Neutrophil (primary cell): ENCODE results near the gene ENO4.

Experiments used
- H3K27ac ChIP-seq: fragments of 200-600 bp; sonication (generic); 2 replicates; pipeline ENCODE4 v1.5.1; 2016; ENCODE audit warnings: mild to moderate bottlenecking, moderate library complexity
- H3K27me3 ChIP-seq: fragments of 200-600 bp; sonication (generic); 2 replicates; pipeline ENCODE4 v1.6.0; 2016; ENCODE audit warnings: mild to moderate bottlenecking
- H3K36me3 ChIP-seq: fragments of 200-600 bp; sonication (generic); 2 replicates; pipeline ENCODE4 v1.5.1; 2017
- H3K4me1 ChIP-seq, 2 experiments: fragments of 200-600 bp in 1 of 2; sonication (generic) in 1 of 2; 1 replicate in 1 of 2; 2 replicates in 1 of 2; pipeline versions ENCODE4 v1.5.1 to v1.6.1; 2013 to 2016; ENCODE audit warnings: low read depth in 1 of 2, low read length in 1 of 2, mild to moderate bottlenecking in 1 of 2, moderate library complexity in 1 of 2; ENCODE audit not compliant: control insufficient read depth in 1 of 2, insufficient read depth in 1 of 2
- H3K4me3 ChIP-seq, 2 experiments: fragments of 200-600 bp in 1 of 2; sonication (generic) in 1 of 2; 1 replicate in 1 of 2; 2 replicates in 1 of 2; pipeline ENCODE4 v1.5.1; 2013 to 2016; ENCODE audit warnings: low read depth in 1 of 2, low read length in 1 of 2, mild to moderate bottlenecking in 1 of 2, moderate library complexity in 1 of 2
- H3K9me3 ChIP-seq: fragments of 200-600 bp; sonication (generic); 2 replicates; pipeline ENCODE4 v1.5.1; 2016
- CTCF ChIP-seq: fragments of 200-600 bp; sonication (generic); IDR thresholded peaks from 2 replicates; pipeline ENCODE4 v1.5.1; 2016; ENCODE audit warnings: antibody characterized with exemption

Gene ENO4

GRCh38 chr10:116811691-116812090, 37.6 kb upstream of the ENO4 start:
- Histone ChIP-seq H3K4me1 (no peaks in the 10 kb centered on the region), H3K27ac (no peak overlapping the region), H3K9me3 (no peaks in the 10 kb centered on the region), H3K4me3 (no peak overlapping the region), H3K36me3 (no peaks in the 10 kb centered on the region), H3K27me3 (peaks cover 51% of the 10 kb centered on the region)
- no peak for TF ChIP-seq CTCF

DNA sequence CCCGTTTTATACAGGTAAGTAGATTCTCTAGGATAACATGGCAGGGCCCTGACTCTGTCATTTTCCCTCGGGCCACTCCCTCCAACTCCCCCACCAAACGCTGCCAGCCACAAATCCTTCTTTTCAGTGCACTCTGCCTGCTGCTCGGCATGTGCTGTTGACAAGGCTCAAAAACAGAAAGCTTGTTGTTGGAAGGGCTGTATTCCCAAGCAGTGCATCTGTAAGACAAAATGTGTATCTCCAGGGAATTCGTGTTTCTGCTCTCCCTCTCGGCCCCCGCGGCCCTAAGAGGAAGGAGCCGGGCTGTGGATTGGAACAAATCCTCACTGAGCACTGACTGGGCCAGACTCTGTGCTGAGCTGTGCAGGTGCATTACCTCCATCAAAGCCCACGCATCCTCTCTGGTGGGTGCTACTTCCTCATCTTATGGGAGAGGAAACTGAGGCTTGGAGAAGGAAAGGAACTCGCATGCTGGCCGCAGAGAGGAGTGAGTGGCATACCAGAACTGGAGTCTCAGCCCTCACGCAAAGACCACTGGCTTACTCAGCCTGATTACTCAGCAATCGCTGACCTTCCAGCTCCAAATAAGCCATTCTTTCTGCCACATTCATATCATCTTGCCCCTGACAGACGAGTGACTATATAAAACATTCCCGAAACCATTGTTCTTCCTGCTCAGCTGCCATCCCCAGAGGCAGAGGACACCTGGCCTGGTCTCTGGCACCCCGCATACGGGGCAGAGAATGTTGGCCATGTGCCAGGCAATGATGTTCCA, 33.5 kb upstream of the ENO4 start:
- peaks cover 55% of the 10 kb centered on the region for H3K27me3 ChIP-seq
- no peaks in the 10 kb centered on the region for H3K9me3 ChIP-seq
- H3K4me1 ChIP-seq: no peaks in the 10 kb centered on the region
- H3K36me3 ChIP-seq: no peaks in the 10 kb centered on the region
- H3K4me3 ChIP-seq: no peak overlapping the region
- no peak overlapping the region for H3K27ac ChIP-seq
- no peak for TF ChIP-seq CTCF

DNA sequence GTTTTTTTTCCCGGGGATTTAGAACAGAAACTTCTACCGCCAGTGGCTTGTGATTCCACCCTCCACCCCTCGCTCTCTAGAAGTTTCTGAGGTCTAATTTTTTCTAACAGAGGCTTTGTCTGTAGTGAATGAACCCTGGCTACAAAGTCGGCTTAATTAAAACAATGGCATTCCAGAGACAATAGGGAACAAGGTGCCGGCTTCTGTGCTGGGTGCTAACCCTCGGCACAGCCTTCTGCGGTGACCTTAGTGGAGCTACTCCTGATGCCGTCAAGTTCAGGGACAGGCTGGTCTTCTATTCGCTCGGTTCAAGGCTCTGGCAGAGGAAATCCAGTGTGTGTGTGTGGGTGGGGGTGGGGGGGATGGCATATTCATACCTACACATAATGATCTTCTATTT, 32.1 kb upstream of the ENO4 start:
- peaks cover 56% of the 10 kb centered on the region for H3K27me3 ChIP-seq
- H3K9me3 ChIP-seq: no peaks in the 10 kb centered on the region
- TF ChIP-seq CTCF: no peak
- H3K4me1 ChIP-seq: no peaks in the 10 kb centered on the region
- no peak overlapping the region for H3K4me3 ChIP-seq
- H3K27ac ChIP-seq: no peak overlapping the region
- H3K36me3 ChIP-seq: no peaks in the 10 kb centered on the region

- no peaks in the 10 kb centered on the region for H3K4me1 ChIP-seq
- H3K27me3 ChIP-seq: peaks cover 53% of the 10 kb centered on the region
- H3K4me3 ChIP-seq: no peak overlapping the region
- no peaks in the 10 kb centered on the region for H3K9me3 ChIP-seq
- TF ChIP-seq CTCF: no peak
- no peak overlapping the region for H3K27ac ChIP-seq
- H3K36me3 ChIP-seq: no peaks in the 10 kb centered on the region
Observed at GRCh38 chr10:116817780-116818343, 31.4 kb upstream of the ENO4 start.

DNA sequence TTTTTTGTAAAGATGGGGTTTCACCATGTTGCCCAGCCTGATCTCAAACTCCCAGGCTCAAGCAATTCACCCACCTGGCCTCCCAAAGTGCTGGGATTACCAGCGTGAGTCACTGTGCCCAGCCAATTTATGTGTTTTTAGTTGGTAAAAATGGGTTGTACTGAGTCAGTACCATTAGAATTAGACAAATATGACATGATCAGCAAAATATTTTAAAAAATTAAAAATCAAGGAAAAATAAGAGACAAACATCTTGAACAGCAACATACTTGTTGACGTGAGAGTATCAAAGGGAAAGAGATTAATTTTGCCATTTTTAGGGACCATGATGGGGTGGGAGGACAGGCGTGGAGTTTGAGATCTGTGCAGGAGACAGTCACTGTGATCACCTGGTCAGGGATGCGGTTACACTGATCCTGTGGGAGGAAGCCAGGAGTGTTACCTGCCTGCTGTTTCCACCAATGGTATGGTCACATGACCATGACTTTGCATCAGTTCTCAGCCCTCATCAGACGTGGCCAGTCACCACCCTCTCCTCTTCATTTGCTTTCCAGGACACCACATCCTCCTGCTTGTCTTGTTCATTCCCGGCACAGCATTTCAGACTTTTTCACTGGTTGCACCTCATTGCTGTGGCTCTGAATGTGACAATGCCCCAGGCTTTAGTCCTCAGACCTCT, 29.2 kb upstream of the ENO4 start:
- no peak for TF ChIP-seq CTCF
- H3K4me3 ChIP-seq: no peak overlapping the region
- H3K36me3 ChIP-seq: no peaks in the 10 kb centered on the region
- no peaks in the 10 kb centered on the region for H3K4me1 ChIP-seq
- no peak overlapping the region for H3K27ac ChIP-seq
- peaks cover 44% of the 10 kb centered on the region for H3K27me3 ChIP-seq
- no peaks in the 10 kb centered on the region for H3K9me3 ChIP-seq
